ENCODE measurements around the gene EFHC2. TPM values are rescaled to one million over a fixed set of nuclear protein-coding genes. Genes with fewer than 3 reads are reported as not detected.

Gene EFHC2
- total and polyA plus RNA-seq, 2 of the 8 experiments (the other 6 are each of a cell fraction or from before 2014, with no cell fraction given) = 1.8 to 3.4 TPM

- TF ChIP-seq CHD7 (IDR thresholded peaks at IDR 0.05; ENCODE audit: insufficient replicate concordance, low read length) (no peak), KDM1A (IDR thresholded peaks at IDR 0.05; ENCODE audit: borderline replicate concordance, low read length) (no peak)
These were observed 127.3 kb downstream of the EFHC2 start (continued) for GRCh38 chrX:44216171-44216570.
